K562 (cell line): Measurements from ENCODE around the gene C1QTNF12. TPM values are rescaled to one million over a fixed set of nuclear protein-coding genes. Genes with fewer than 3 reads are reported as not detected.

ENCODE experiments used
- CC2D1A ChIP-seq: fragments of 450-650 bp; IDR thresholded peaks from 2 replicates; pipeline ENCODE4 v1.6.1; 2017; ENCODE audit warnings: mild to moderate bottlenecking
- GATA2 ChIP-seq: sonication (generic); formaldehyde crosslinking; IDR thresholded peaks from 2 replicates; pipeline ENCODE4 v1.4.0; 2020; ENCODE audit warnings: mild to moderate bottlenecking, missing genetic modification reagents
- POLR2AphosphoS5 ChIP-seq: IDR thresholded peaks from 2 replicates; pipeline ENCODE4 v1.6.1; 2011; ENCODE audit warnings: mild to moderate bottlenecking, low read depth, low read length, moderate library complexity; ENCODE audit not compliant: control insufficient read depth, insufficient read depth
- PTTG1 ChIP-seq: fragments of 450-650 bp; IDR thresholded peaks from 2 replicates; pipeline ENCODE4 v1.6.1; 2016; ENCODE audit warnings: low read depth, mild to moderate bottlenecking, missing genetic modification characterization, missing compliant biosample characterization
- ZNF212 ChIP-seq: fragments of 450-650 bp; formaldehyde crosslinking; IDR thresholded peaks from 2 replicates; pipeline ENCODE4 v1.4.0; 2020; ENCODE audit warnings: mild to moderate bottlenecking
- polyA plus RNA-seq, 8 experiments: library from polyadenylated mRNA; depleted of rRNA in 4 of 8; stranded (reverse) in 5 of 8; unstranded in 3 of 8; fragments of >200 nt; fragmentation: Nextera tagmentation in 2 of 8; fragmentation: Illumina TruSeq in 1 of 8; extraction: Ambion mirVana in 2 of 8; extraction: Trizol in 1 of 8; gene quantifications; 2 replicates each; pipeline versions ENCODE4 v1.2.1 to v1.2.3, GENCODE V29; 2011 to 2014; ENCODE audit warnings: inconsistent platforms in 1 of 8, missing spikeins in 1 of 8
- total RNA-seq, 7 experiments: library from RNA; depleted of rRNA in 6 of 7; stranded (reverse); fragments of >200 nt in 6 of 7; fragmentation: Illumina TruSeq in 2 of 7; extraction: Trizol in 2 of 7; gene quantifications; 2 replicates each; pipeline versions ENCODE4 v1.2.1 to v1.2.3, GENCODE V29; 2011 to 2021; ENCODE audit warnings: low replicate concordance in 1 of 7
- TF ChIP-seq, protein P1 (sequence below): sonication (generic); formaldehyde crosslinking; IDR thresholded peaks from 2 replicates; pipeline ENCODE4 v1.8.0; 2022; ENCODE audit warnings: mild to moderate bottlenecking, missing genetic modification reagents, borderline replicate concordance
- TF ChIP-seq, protein P2 (sequence below): fragments of 250-450 bp; sonication (Bioruptor Pico); IDR thresholded peaks from 2 replicates; pipeline ENCODE4 v1.9.0; 2021; ENCODE audit warnings: mild to moderate bottlenecking
- TF ChIP-seq, protein P3 (sequence below), 3 experiments: IDR thresholded peaks in 2 of 3; conservative IDR thresholded peaks in 1 of 3; 2 replicates each; pipeline ENCODE4 v1.5.1; 2011 to 2012; ENCODE audit warnings: low read length in 3 of 3, mild to moderate bottlenecking in 3 of 3, control low read depth in 2 of 3, improper control_type of control experiment in 1 of 3, inconsistent platforms in 1 of 3, low read depth in 1 of 3, mixed read lengths in 1 of 3, moderate library complexity in 1 of 3; ENCODE audit not compliant: insufficient read depth in 2 of 3
- TF ChIP-seq, protein P4 (sequence below): fragments of 250-450 bp; sonication (Bioruptor Pico); IDR thresholded peaks from 2 replicates; pipeline ENCODE4 v1.4.0; 2020; ENCODE audit warnings: mild to moderate bottlenecking, moderate library complexity, borderline replicate concordance
- TF ChIP-seq, protein P5 (sequence below): fragments of 450-650 bp; IDR thresholded peaks from 2 replicates; pipeline ENCODE4 v1.6.1; 2016; ENCODE audit warnings: low read depth

C1QTNF12 gene
- total and polyA plus RNA-seq, 9 of the 15 experiments (the other 6 are each of a cell fraction or from before 2014, with no cell fraction given) = 0.11 to 4.3 (median 0.93) TPM; not detected in 3

DNA sequence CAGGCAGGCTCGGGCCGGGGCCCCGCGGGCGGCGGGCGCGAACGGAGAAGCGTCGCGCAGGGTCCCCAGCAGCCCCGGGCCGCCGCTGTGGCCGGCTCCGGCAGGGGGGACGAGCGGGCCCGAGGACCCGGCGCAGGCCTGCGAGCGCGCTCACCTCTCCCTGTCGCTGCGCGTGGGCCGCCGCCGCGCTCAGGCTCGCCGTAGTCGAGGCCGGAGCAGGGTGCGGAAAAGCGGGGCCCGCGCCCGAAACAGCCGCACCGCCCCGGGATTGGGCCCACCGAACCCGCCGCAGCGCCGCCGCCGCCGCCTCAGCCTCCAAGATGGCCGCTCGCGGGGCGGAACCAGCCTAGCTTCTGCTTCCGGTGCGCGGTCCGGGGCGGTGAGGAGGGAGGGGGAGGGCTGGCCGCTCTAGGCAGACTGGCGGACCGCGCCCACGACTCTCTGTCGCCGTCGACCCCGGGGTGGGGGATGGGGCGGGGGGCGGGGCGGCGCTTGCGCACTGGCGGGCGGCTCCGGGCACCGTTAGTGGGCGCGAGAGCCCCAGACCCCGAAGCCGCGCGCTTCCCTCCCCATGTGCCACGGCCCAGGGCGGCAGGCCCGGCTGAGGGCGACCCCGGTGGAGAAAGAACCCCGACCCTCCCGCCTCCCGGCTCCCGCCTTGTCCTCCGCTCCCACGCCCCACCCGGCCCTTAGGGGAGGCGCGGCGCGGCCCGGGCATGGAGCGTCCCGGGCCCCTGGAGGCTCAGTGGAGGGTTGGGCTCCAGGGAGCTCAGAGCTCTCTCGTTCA lies 27.2 kb upstream of the C1QTNF12 start, which contains the start of gene UBE2J2 (continued):
- TF ChIP-seq, protein P1, sequence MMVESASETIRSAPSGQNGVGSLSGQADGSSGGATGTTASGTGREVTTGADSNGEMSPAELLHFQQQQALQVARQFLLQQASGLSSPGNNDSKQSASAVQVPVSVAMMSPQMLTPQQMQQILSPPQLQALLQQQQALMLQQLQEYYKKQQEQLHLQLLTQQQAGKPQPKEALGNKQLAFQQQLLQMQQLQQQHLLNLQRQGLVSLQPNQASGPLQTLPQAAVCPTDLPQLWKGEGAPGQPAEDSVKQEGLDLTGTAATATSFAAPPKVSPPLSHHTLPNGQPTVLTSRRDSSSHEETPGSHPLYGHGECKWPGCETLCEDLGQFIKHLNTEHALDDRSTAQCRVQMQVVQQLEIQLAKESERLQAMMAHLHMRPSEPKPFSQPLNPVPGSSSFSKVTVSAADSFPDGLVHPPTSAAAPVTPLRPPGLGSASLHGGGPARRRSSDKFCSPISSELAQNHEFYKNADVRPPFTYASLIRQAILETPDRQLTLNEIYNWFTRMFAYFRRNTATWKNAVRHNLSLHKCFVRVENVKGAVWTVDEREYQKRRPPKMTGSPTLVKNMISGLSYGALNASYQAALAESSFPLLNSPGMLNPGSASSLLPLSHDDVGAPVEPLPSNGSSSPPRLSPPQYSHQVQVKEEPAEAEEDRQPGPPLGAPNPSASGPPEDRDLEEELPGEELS (CRISPR knock-in tag) = no peak
- TF ChIP-seq, protein P2, sequence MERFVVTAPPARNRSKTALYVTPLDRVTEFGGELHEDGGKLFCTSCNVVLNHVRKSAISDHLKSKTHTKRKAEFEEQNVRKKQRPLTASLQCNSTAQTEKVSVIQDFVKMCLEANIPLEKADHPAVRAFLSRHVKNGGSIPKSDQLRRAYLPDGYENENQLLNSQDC (CRISPR knock-in tag) = peak; percentile 86; the same call in 1 of the 2 replicates
- TF ChIP-seq ZNF212 (no peak), CC2D1A (no peak), PTTG1 (tag) (no peak), GATA2 (CRISPR knock-in tag) (no peak), POLR2AphosphoS5 (peak; percentile 73)
- TF ChIP-seq, protein P3, sequence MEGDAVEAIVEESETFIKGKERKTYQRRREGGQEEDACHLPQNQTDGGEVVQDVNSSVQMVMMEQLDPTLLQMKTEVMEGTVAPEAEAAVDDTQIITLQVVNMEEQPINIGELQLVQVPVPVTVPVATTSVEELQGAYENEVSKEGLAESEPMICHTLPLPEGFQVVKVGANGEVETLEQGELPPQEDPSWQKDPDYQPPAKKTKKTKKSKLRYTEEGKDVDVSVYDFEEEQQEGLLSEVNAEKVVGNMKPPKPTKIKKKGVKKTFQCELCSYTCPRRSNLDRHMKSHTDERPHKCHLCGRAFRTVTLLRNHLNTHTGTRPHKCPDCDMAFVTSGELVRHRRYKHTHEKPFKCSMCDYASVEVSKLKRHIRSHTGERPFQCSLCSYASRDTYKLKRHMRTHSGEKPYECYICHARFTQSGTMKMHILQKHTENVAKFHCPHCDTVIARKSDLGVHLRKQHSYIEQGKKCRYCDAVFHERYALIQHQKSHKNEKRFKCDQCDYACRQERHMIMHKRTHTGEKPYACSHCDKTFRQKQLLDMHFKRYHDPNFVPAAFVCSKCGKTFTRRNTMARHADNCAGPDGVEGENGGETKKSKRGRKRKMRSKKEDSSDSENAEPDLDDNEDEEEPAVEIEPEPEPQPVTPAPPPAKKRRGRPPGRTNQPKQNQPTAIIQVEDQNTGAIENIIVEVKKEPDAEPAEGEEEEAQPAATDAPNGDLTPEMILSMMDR (IDR thresholded peaks at IDR 0.05 in 2 of 3, conservative IDR thresholded peaks at IDR 0.05 in 1 of 3; ENCODE audit: insufficient read depth in 2 of 3, low read depth in 1 of 3, low read length in 3 of 3) = no peak; a peak in 1 of 6 replicates
- TF ChIP-seq, protein P4, sequence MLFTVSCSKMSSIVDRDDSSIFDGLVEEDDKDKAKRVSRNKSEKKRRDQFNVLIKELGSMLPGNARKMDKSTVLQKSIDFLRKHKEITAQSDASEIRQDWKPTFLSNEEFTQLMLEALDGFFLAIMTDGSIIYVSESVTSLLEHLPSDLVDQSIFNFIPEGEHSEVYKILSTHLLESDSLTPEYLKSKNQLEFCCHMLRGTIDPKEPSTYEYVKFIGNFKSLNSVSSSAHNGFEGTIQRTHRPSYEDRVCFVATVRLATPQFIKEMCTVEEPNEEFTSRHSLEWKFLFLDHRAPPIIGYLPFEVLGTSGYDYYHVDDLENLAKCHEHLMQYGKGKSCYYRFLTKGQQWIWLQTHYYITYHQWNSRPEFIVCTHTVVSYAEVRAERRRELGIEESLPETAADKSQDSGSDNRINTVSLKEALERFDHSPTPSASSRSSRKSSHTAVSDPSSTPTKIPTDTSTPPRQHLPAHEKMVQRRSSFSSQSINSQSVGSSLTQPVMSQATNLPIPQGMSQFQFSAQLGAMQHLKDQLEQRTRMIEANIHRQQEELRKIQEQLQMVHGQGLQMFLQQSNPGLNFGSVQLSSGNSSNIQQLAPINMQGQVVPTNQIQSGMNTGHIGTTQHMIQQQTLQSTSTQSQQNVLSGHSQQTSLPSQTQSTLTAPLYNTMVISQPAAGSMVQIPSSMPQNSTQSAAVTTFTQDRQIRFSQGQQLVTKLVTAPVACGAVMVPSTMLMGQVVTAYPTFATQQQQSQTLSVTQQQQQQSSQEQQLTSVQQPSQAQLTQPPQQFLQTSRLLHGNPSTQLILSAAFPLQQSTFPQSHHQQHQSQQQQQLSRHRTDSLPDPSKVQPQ = no peak
- TF ChIP-seq, protein P5, sequence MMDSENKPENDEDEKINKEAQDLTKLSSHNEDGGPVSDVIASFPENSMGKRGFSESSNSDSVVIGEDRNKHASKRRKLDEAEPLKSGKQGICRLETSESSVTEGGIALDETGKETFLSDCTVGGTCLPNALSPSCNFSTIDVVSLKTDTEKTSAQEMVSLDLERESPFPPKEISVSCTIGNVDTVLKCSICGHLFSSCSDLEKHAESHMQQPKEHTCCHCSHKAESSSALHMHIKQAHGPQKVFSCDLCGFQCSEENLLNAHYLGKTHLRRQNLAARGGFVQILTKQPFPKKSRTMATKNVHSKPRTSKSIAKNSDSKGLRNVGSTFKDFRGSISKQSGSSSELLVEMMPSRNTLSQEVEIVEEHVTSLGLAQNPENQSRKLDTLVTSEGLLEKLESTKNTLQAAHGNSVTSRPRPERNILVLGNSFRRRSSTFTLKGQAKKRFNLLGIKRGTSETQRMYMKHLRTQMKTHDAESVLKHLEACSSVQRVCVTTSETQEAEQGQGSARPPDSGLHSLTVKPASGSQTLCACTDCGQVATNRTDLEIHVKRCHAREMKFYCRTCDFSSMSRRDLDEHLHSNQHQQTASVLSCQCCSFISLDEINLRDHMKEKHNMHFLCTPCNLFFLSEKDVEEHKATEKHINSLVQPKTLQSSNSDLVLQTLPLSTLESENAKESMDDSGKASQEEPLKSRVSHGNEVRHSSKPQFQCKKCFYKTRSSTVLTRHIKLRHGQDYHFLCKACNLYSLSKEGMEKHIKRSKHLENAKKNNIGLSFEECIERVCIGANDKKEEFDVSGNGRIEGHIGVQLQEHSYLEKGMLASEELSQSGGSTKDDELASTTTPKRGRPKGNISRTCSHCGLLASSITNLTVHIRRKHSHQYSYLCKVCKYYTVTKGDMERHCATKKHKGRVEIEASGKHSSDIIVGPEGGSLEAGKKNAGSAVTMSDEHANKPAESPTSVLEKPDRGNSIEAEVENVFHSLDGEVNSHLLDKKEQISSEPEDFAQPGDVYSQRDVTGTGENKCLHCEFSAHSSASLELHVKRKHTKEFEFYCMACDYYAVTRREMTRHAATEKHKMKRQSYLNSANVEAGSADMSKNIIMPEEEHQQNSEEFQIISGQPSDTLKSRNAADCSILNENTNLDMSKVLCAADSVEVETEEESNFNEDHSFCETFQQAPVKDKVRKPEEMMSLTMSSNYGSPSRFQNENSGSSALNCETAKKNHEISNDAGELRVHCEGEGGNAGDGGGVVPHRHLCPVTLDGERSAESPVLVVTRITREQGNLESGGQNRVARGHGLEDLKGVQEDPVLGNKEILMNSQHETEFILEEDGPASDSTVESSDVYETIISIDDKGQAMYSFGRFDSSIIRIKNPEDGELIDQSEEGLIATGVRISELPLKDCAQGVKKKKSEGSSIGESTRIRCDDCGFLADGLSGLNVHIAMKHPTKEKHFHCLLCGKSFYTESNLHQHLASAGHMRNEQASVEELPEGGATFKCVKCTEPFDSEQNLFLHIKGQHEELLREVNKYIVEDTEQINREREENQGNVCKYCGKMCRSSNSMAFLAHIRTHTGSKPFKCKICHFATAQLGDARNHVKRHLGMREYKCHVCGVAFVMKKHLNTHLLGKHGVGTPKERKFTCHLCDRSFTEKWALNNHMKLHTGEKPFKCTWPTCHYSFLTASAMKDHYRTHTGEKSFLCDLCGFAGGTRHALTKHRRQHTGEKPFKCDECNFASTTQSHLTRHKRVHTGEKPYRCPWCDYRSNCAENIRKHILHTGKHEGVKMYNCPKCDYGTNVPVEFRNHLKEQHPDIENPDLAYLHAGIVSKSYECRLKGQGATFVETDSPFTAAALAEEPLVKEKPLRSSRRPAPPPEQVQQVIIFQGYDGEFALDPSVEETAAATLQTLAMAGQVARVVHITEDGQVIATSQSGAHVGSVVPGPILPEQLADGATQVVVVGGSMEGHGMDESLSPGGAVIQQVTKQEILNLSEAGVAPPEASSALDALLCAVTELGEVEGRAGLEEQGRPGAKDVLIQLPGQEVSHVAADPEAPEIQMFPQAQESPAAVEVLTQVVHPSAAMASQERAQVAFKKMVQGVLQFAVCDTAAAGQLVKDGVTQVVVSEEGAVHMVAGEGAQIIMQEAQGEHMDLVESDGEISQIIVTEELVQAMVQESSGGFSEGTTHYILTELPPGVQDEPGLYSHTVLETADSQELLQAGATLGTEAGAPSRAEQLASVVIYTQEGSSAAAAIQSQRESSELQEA = no peak
